Activated naive CD8-positive, alpha-beta T cell treated with anti-CD3 and anti-CD28 coated beads, Interleukin-2, amount 50 U/mL, for 24 hours (primary cell): ENCODE measurements around the gene CDH4.

ENCODE experiments used
- ATAC-seq: fragments of 150-1000 bp; cut with Tn5 transposase; one replicate; pipeline ENCODE4 v1.10.0; 2021
- DNase-seq: peaks from one replicate; pipeline ENCODE4 v3.0.0; 2021
- H3K27ac Mint-ChIP-seq: one replicate; pipeline ENCODE4 v1.8.0; 2021; ENCODE audit warnings: mild to moderate bottlenecking, mixed read lengths
- H3K27me3 Mint-ChIP-seq: one replicate; pipeline ENCODE4 v1.8.0; 2021; ENCODE audit warnings: mixed read lengths
- H3K36me3 Mint-ChIP-seq: one replicate; pipeline ENCODE4 v1.8.0; 2021; ENCODE audit warnings: low read depth, mixed read lengths
- H3K4me1 Mint-ChIP-seq: one replicate; pipeline ENCODE4 v1.8.0; 2021; ENCODE audit warnings: mixed read lengths
- H3K4me3 Mint-ChIP-seq: one replicate; pipeline ENCODE4 v1.8.0; 2021; ENCODE audit warnings: mild to moderate bottlenecking, moderate library complexity, mixed read lengths
- H3K9me3 Mint-ChIP-seq: one replicate; pipeline ENCODE4 v1.8.0; 2021; ENCODE audit warnings: mixed read lengths

Gene CDH4

GRCh38 chr20:61251529-61252393 lies at the start of gene CDH4:
CDH4 (plus strand) TSS chr20:61252261.
- ATAC-seq (no peak), DNase-seq (no peak)
- no peaks in the 10 kb centered on the region for H3K9me3 Mint-ChIP-seq
- no peak within 1 kb of the TSS for H3K27ac Mint-ChIP-seq
- no peak within 1 kb of the TSS for H3K4me3 Mint-ChIP-seq
- no peaks in the 10 kb centered on the region for H3K4me1 Mint-ChIP-seq
- peaks cover 36% of the 10 kb centered on the region for H3K27me3 Mint-ChIP-seq
- no peaks in the 10 kb centered on the region for H3K36me3 Mint-ChIP-seq

GRCh38 chr20:61203320-61203719 lies 48.7 kb upstream of the CDH4 start:
- Mint-ChIP-seq H3K27me3 (peaks cover 5% of the 10 kb centered on the region), H3K27ac (no peak overlapping the region), H3K4me3 (no peak overlapping the region), H3K4me1 (no peaks in the 10 kb centered on the region), H3K36me3 (no peaks in the 10 kb centered on the region), H3K9me3 (peaks cover 9% of the 10 kb centered on the region)
- ATAC-seq (no peak), DNase-seq (no peak)

GRCh38 chr20:61204206-61204605 lies 47.9 kb upstream of the CDH4 start:
- no peak overlapping the region for H3K4me3 Mint-ChIP-seq
- H3K9me3 Mint-ChIP-seq = peaks cover 9% of the 10 kb centered on the region
- no peaks in the 10 kb centered on the region for H3K4me1 Mint-ChIP-seq
- no peak overlapping the region for H3K27ac Mint-ChIP-seq
- H3K36me3 Mint-ChIP-seq = no peaks in the 10 kb centered on the region
- H3K27me3 Mint-ChIP-seq = peaks cover 5% of the 10 kb centered on the region
- ATAC-seq (no peak), DNase-seq (no peak)

GRCh38 chr20:61205769-61206168 lies 46.3 kb upstream of the CDH4 start:
- Mint-ChIP-seq H3K27me3 (peaks cover 5% of the 10 kb centered on the region), H3K36me3 (no peaks in the 10 kb centered on the region), H3K4me1 (no peaks in the 10 kb centered on the region), H3K27ac (no peak overlapping the region), H3K9me3 (peaks cover 8% of the 10 kb centered on the region), H3K4me3 (no peak overlapping the region)
- DNase-seq (no peak), ATAC-seq (no peak)

GRCh38 chr20:61210862-61211261 lies 41.2 kb upstream of the CDH4 start:
- H3K4me3 Mint-ChIP-seq = no peak overlapping the region
- H3K27me3 Mint-ChIP-seq = peaks cover 5% of the 10 kb centered on the region
- no peak for ATAC-seq
- no peaks in the 10 kb centered on the region for H3K4me1 Mint-ChIP-seq
- H3K9me3 Mint-ChIP-seq = no peaks in the 10 kb centered on the region
- H3K36me3 Mint-ChIP-seq = no peaks in the 10 kb centered on the region
- DNase-seq = no peak
- H3K27ac Mint-ChIP-seq = no peak overlapping the region

GRCh38 chr20:61217848-61218247 lies 34.2 kb upstream of the CDH4 start:
- ATAC-seq = no peak
- DNase-seq = no peak
- H3K27me3 Mint-ChIP-seq = peaks cover 5% of the 10 kb centered on the region
- no peaks in the 10 kb centered on the region for H3K36me3 Mint-ChIP-seq
- no peak overlapping the region for H3K4me3 Mint-ChIP-seq
- peaks cover 15% of the 10 kb centered on the region for H3K9me3 Mint-ChIP-seq
- no peaks in the 10 kb centered on the region for H3K4me1 Mint-ChIP-seq
- H3K27ac Mint-ChIP-seq = no peak overlapping the region

- Mint-ChIP-seq H3K36me3 (no peaks in the 10 kb centered on the region), H3K27ac (no peak overlapping the region), H3K4me3 (no peak overlapping the region), H3K4me1 (no peaks in the 10 kb centered on the region), H3K9me3 (peaks cover 15% of the 10 kb centered on the region), H3K27me3 (peaks cover 3% of the 10 kb centered on the region)
- ATAC-seq = no peak
- no peak for DNase-seq
These were observed 33.0 kb upstream of the CDH4 start for GRCh38 chr20:61219021-61219431.

- no peaks in the 10 kb centered on the region for H3K36me3 Mint-ChIP-seq
- no peak for ATAC-seq
- no peak for DNase-seq
- H3K27me3 Mint-ChIP-seq = peaks cover 3% of the 10 kb centered on the region
- H3K4me1 Mint-ChIP-seq = no peaks in the 10 kb centered on the region
- H3K4me3 Mint-ChIP-seq = no peak overlapping the region
- peaks cover 15% of the 10 kb centered on the region for H3K9me3 Mint-ChIP-seq
- H3K27ac Mint-ChIP-seq = no peak overlapping the region
These were observed 31.9 kb upstream of the CDH4 start for GRCh38 chr20:61220131-61220530.

GRCh38 chr20:61220626-61221325 lies 31.3 kb upstream of the CDH4 start:
- Mint-ChIP-seq H3K4me1 (no peaks in the 10 kb centered on the region), H3K27me3 (no peaks in the 10 kb centered on the region), H3K9me3 (peaks cover 15% of the 10 kb centered on the region), H3K4me3 (no peak overlapping the region), H3K36me3 (no peaks in the 10 kb centered on the region), H3K27ac (no peak overlapping the region)
- DNase-seq (no peak), ATAC-seq (no peak)

GRCh38 chr20:61222699-61223098 lies 29.4 kb upstream of the CDH4 start:
- H3K4me3 Mint-ChIP-seq = no peak overlapping the region
- H3K36me3 Mint-ChIP-seq = no peaks in the 10 kb centered on the region

GRCh38 chr20:61223121-61223520 lies 28.9 kb upstream of the CDH4 start:
- no peak overlapping the region for H3K4me3 Mint-ChIP-seq
- no peak overlapping the region for H3K27ac Mint-ChIP-seq
- H3K4me1 Mint-ChIP-seq = no peaks in the 10 kb centered on the region
- no peak for DNase-seq
- no peak for ATAC-seq
- peaks cover 6% of the 10 kb centered on the region for H3K9me3 Mint-ChIP-seq
- no peaks in the 10 kb centered on the region for H3K27me3 Mint-ChIP-seq
- H3K36me3 Mint-ChIP-seq = no peaks in the 10 kb centered on the region

More at GRCh38 chr20:61222699-61223098, 29.4 kb upstream of the CDH4 start:
- DNase-seq (no peak), ATAC-seq (no peak)
- Mint-ChIP-seq H3K27ac (no peak overlapping the region), H3K27me3 (no peaks in the 10 kb centered on the region), H3K4me1 (no peaks in the 10 kb centered on the region), H3K9me3 (peaks cover 9% of the 10 kb centered on the region)

- Mint-ChIP-seq H3K27ac (no peak overlapping the region), H3K4me3 (no peak overlapping the region), H3K36me3 (no peaks in the 10 kb centered on the region), H3K9me3 (no peaks in the 10 kb centered on the region), H3K27me3 (peaks cover 3% of the 10 kb centered on the region), H3K4me1 (no peaks in the 10 kb centered on the region)
- DNase-seq (no peak), ATAC-seq (no peak)
These were observed 21.9 kb upstream of the CDH4 start for GRCh38 chr20:61230166-61230565.

- Mint-ChIP-seq H3K9me3 (no peaks in the 10 kb centered on the region), H3K4me1 (no peaks in the 10 kb centered on the region), H3K27ac (no peak overlapping the region), H3K36me3 (no peaks in the 10 kb centered on the region), H3K4me3 (no peak overlapping the region), H3K27me3 (peaks cover 5% of the 10 kb centered on the region)
- DNase-seq (no peak), ATAC-seq (no peak)
These were observed 18.5 kb upstream of the CDH4 start for GRCh38 chr20:61233590-61233989.

GRCh38 chr20:61234224-61234890 lies 17.7 kb upstream of the CDH4 start:
- no peak overlapping the region for H3K27ac Mint-ChIP-seq
- no peaks in the 10 kb centered on the region for H3K9me3 Mint-ChIP-seq

GRCh38 chr20:61236713-61237112 lies 15.3 kb upstream of the CDH4 start:
- no peak overlapping the region for H3K27ac Mint-ChIP-seq
- no peaks in the 10 kb centered on the region for H3K4me1 Mint-ChIP-seq
- peaks cover 6% of the 10 kb centered on the region for H3K27me3 Mint-ChIP-seq
- ATAC-seq = no peak
- no peak for DNase-seq
- no peaks in the 10 kb centered on the region for H3K36me3 Mint-ChIP-seq
- H3K4me3 Mint-ChIP-seq = no peak overlapping the region
- no peaks in the 10 kb centered on the region for H3K9me3 Mint-ChIP-seq

More at GRCh38 chr20:61234224-61234890, 17.7 kb upstream of the CDH4 start:
- Mint-ChIP-seq H3K27me3 (peaks cover 2% of the 10 kb centered on the region), H3K4me3 (no peak overlapping the region), H3K36me3 (no peaks in the 10 kb centered on the region), H3K4me1 (no peaks in the 10 kb centered on the region)
- DNase-seq = no peak
- ATAC-seq = no peak
